Tibial nerve (tissue), 4 donors: Measurements from ENCODE around the gene TBC1D16.

Experiments used
- CTCF ChIP-seq, 5 experiments: fragments of 200-600 bp in 3 of 5; fragments of 450-650 bp in 2 of 5; sonication (generic) in 3 of 5; IDR thresholded peaks; one replicate each; pipeline ENCODE4 v1.5.1; 2016 to 2019; ENCODE audit warnings: antibody characterized with exemption in 5 of 5, mild to moderate bottlenecking in 3 of 5, moderate library complexity in 2 of 5
- EP300 ChIP-seq, 2 donors: sonication (generic); formaldehyde crosslinking; IDR thresholded peaks; one replicate each; pipeline ENCODE4 v1.6.1; 2017; ENCODE audit warnings: antibody characterized with exemption in 2 of 2, mild to moderate bottlenecking in 1 of 2
- POLR2A ChIP-seq, 2 donors: fragments of 450-650 bp; IDR thresholded peaks; one replicate each; pipeline ENCODE4 v1.6.1; 2017; ENCODE audit warnings: antibody characterized with exemption in 2 of 2, mild to moderate bottlenecking in 2 of 2, moderate library complexity in 2 of 2

DNA sequence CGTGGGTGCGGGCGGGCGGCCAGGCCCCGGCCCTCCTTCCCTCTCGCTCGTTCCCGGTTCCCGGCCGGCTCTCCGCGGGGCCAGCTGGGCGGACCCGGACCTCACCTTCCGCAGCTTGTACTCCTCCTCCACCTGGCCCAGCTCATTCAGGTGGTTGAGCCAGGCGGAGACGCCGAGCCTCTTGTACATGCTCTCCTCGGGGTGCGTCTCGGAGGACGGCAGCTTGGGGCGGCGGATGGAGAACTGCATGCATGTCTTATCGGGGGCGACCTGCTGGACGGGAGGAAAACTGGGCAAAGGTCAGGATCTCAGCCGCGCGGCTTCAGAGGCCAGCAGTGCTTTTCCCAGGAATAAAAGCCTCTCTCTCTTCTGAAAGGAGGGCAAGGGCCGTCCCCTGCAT, 85.4 kb downstream of the TBC1D16 start:
- TF ChIP-seq CTCF (IDR thresholded peaks at IDR 0.05) (no peak), POLR2A (IDR thresholded peaks at IDR 0.05) (no peak), EP300 (IDR thresholded peaks at IDR 0.05) (no peak)
